NB4 (cell line): ENCODE results near the gene SLC25A24.

Experiments
- DNase-seq: peaks from one replicate; pipeline ENCODE4 v3.0.0; 2010; ENCODE audit warnings: low read depth
- H3K4me3 ChIP-seq: one replicate; pipeline ENCODE4 v1.5.1; 2011; ENCODE audit warnings: mild to moderate bottlenecking, low read depth, low read length, moderate library complexity
- MYC ChIP-seq: IDR thresholded peaks from 2 replicates; pipeline ENCODE4 v1.6.1; 2011; ENCODE audit warnings: low read depth, low read length
- POLR2A ChIP-seq: IDR thresholded peaks from 2 replicates; pipeline ENCODE4 v1.6.1; 2011; ENCODE audit warnings: mild to moderate bottlenecking; ENCODE audit not compliant: insufficient read length; ENCODE audit errors: extremely low read depth
- TF ChIP-seq, protein P1 (sequence below): IDR thresholded peaks from 2 replicates; pipeline ENCODE4 v1.6.1; 2011; ENCODE audit warnings: low read depth, low read length
- TF ChIP-seq, protein P2 (sequence below): IDR thresholded peaks from one replicate; pipeline ENCODE4 v1.5.1; 2012; ENCODE audit warnings: low read depth, low read length

Gene SLC25A24

DNA sequence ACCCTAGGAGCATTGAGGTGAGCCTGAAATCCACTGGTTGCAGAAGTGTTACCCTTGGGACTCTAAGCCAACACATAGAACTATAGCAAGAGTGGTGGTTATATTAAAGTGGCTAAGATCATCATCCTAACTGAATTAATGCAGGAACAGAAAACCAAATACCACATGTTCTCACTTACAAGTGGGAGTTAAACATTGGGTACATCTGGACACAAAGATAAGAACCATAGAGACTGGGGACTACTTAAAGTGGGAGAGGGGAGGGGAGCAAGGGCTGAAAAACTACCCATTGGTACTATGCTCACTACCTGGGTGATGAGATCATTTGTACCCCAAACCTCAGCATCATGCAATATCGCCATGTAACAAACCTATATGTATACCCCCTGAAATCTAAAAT is 100.0 kb downstream of the SLC25A24 start:
- no peak overlapping the region for H3K4me3 ChIP-seq
- TF ChIP-seq MYC (no peak), POLR2A (no peak)
- TF ChIP-seq, protein P1, sequence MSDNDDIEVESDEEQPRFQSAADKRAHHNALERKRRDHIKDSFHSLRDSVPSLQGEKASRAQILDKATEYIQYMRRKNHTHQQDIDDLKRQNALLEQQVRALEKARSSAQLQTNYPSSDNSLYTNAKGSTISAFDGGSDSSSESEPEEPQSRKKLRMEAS: no peak
- TF ChIP-seq, protein P2, sequence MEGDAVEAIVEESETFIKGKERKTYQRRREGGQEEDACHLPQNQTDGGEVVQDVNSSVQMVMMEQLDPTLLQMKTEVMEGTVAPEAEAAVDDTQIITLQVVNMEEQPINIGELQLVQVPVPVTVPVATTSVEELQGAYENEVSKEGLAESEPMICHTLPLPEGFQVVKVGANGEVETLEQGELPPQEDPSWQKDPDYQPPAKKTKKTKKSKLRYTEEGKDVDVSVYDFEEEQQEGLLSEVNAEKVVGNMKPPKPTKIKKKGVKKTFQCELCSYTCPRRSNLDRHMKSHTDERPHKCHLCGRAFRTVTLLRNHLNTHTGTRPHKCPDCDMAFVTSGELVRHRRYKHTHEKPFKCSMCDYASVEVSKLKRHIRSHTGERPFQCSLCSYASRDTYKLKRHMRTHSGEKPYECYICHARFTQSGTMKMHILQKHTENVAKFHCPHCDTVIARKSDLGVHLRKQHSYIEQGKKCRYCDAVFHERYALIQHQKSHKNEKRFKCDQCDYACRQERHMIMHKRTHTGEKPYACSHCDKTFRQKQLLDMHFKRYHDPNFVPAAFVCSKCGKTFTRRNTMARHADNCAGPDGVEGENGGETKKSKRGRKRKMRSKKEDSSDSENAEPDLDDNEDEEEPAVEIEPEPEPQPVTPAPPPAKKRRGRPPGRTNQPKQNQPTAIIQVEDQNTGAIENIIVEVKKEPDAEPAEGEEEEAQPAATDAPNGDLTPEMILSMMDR: no peak
- DNase-seq: no peak

DNA sequence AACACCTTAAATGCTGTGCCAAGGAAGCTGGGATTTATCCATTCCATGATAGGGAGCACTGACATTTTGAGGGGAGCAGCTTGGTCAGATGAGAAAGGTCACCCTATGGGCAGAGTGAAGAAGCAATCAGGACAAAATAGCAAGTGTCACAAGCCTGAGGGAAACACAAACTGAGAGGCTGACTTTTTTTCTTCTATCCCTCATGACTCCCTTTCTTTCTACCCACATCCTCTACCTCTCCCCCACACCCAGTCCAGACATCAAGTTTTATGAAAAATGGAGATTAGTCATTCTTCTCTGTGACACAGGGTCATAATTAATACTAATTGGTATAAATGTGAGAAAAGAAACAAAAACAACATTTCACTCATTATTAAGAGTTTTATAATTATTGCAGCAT is 103.1 kb downstream of the SLC25A24 start:
- TF ChIP-seq MYC (no peak), POLR2A (no peak)
- TF ChIP-seq, protein P1: no peak
- TF ChIP-seq, protein P2: no peak
- no peak overlapping the region for H3K4me3 ChIP-seq
- peak; percentile 19 for DNase-seq

DNA sequence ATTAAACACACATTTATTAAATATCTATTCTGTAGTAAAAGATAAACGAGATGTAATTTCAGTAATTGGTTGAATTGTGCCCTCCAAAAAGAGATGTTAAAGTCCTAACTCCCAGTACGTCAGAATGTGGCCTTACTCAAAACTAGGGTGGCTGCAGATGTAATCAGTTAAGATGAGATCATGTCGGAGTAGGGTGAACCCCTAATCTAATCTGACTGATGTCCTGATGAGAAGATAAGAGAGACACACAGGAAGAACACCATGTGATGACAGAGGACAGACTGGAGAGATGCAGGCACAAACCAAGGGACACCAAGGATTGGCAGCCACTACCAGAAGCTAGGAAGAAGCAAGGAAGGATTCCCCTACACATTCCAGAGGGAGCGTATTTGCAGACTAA is 104.1 kb downstream of the SLC25A24 start:
- TF ChIP-seq, protein P2: no peak
- TF ChIP-seq MYC (no peak), POLR2A (no peak)
- TF ChIP-seq, protein P1: no peak
- no peak for DNase-seq
- H3K4me3 ChIP-seq: no peak overlapping the region

DNA sequence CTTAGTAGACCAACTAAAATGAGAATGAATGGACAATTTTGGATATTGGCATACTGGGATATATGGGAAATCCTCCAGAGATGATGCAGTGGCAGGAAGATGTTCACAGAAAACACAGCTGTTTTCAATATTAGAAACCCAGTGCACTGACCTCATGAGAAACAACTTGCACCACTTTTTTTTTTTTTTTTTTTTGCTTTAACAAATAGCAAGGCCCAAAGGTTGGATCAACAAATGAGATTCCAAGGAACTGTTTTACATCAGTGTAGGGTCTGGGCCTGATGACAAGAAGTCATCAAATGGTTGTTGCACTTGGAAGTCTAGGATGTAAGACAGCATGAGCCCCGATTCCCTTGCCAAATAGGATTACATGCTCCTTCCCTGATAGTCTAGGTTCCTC is 110.7 kb downstream of the SLC25A24 start:
- TF ChIP-seq, protein P2: no peak
- no peak for TF ChIP-seq POLR2A
- TF ChIP-seq, protein P1: no peak
- TF ChIP-seq MYC: no peak
- DNase-seq: no peak
- H3K4me3 ChIP-seq: no peak overlapping the region

DNA sequence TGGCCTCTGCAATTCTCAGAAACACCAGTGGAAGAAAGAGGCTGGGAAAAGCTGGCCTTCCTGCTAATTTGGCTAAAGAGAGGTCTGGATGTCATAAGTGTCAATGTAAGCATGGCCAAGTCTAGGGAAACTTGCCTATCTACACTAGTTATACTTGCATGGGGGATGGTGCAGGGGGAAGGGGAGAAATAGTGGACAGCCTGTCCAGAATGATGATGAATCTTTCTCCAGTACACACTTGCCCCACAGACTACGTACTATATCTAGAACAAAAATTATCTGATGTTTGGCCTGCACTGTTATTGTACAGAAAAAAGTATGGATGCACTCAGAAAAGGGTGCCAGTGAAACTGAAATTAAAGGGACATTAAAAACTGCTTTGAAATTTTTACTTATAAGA is 114.5 kb downstream of the SLC25A24 start:
- no peak overlapping the region for H3K4me3 ChIP-seq
- TF ChIP-seq, protein P2: no peak
- DNase-seq: no peak

DNA sequence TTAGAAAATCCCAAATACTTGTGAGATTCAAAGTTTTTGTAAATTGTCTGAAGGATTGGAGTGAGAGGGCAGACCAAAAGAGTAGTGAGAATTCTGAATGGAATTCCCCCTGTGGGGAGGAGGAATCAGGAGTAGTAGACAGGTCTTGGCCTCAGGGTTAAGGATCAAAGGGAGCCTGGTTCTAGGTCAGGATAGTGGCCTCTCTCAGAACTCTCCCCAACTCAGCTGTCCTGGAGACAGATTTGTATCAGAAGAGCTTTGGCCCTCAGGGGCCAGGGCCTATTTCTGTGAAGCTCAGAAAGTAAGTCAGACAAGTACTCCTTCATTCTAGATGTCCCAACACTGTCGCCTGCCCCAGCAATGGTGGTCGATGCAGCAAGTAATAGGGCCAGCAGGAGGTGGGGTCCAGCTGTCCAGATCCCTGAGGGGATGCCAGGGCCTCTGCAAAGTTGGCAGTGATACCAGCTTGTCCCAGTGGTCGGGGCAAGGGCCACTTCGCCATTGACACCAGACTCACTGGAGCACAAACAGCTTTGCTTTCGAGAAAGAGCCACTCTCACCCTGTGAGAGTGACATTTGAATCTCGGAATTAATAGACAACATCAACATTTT is 115.2 kb downstream of the SLC25A24 start:
- no peak for DNase-seq
- H3K4me3 ChIP-seq: no peak overlapping the region
- TF ChIP-seq, protein P2: no peak
- no peak for TF ChIP-seq POLR2A
- TF ChIP-seq, protein P1: no peak
- TF ChIP-seq MYC: no peak
